Transverse colon (tissue), 4 donors: ENCODE data around the gene CASP2. TPM values are rescaled to one million over a fixed set of nuclear protein-coding genes. Genes with fewer than 3 reads are reported as not detected.

ENCODE experiments used
- small RNA-seq, 4 donors: library from RNA; depleted of rRNA; stranded (forward); fragments of <200 nt; gene quantifications; one replicate each; pipeline ENCODE3, GENCODE V24; 2016
- total RNA-seq, 4 donors: library from RNA; depleted of rRNA; stranded (reverse); fragments of >200 nt; gene quantifications; one replicate each; pipeline ENCODE4 v1.1.0, GENCODE V29; 2016

CASP2 gene
- total RNA-seq, 4 donors from 2014 or later: 13.5 to 38.9 (median 17.6) TPM

Small RNAs within 50 kb of the gene (small RNA-seq; reads per million reads assigned to genes)
- gene RN7SL481P (0 reads per million in 4 donors), gene RN7SL535P (0 reads per million in 4 donors)

Other genes with a start within 250 kb of the CASP2 start
- gene OR6V1, start 236.0 kb upstream of the CASP2 start, total RNA-seq: not detected
- not detected for gene PIP, start 156.3 kb upstream of the CASP2 start, total RNA-seq
- not detected for gene TAS2R39, start 104.9 kb upstream of the CASP2 start, total RNA-seq
- gene TAS2R40, start 66.3 kb upstream of the CASP2 start, total RNA-seq: not detected
- gene GSTK1, start 24.9 kb upstream of the CASP2 start, total RNA-seq: 100 to 1,000 TPM; 333 to 472 (median 376) TPM
- gene TMEM139, start 3.4 kb upstream of the CASP2 start, total RNA-seq: 100 to 1,000 TPM in 1 of 4 donors, 10 to 100 TPM in 3; 46.4 to 127 (median 52.2) TPM
- gene CLCN1, start 27.8 kb downstream of the CASP2 start, total RNA-seq: not detected
- gene FAM131B, start 74.4 kb downstream of the CASP2 start, total RNA-seq: 10 to 100 TPM in 1 of 4 donors, 1 to 10 TPM in 3; 2.2 to 33.4 (median 4.7) TPM
- gene ZYX, start 93.0 kb downstream of the CASP2 start, total RNA-seq: 100 to 1,000 TPM in 2 of 4 donors, 10 to 100 TPM in 2; 45.2 to 217 (median 110) TPM
- gene EPHA1, start 120.5 kb downstream of the CASP2 start, total RNA-seq: 10 to 100 TPM; 21.1 to 29.9 (median 24.8) TPM
- not detected for gene TAS2R60, start 155.1 kb downstream of the CASP2 start, total RNA-seq
- gene TAS2R41, start 189.5 kb downstream of the CASP2 start, total RNA-seq: not detected